DOHH2 (cell line): ENCODE data around the gene TSPAN14.

ENCODE experiments used
- H3F3A ChIP-seq: fragments of 200-600 bp; sonication (generic), shearing (Covaris generic); 2 replicates; pipeline ENCODE4 v1.6.0; 2016; ENCODE audit warnings: antibody characterized with exemption, mild to moderate bottlenecking; ENCODE audit not compliant: control insufficient read depth, insufficient read depth
- H3K27ac ChIP-seq: fragments of 200-600 bp; sonication (generic); 2 replicates; pipeline ENCODE4 v1.5.1; 2014; ENCODE audit warnings: low read depth, mild to moderate bottlenecking, low read length, moderate library complexity
- H3K27me3 ChIP-seq: fragments of 200-600 bp; sonication (generic); 2 replicates; pipeline ENCODE4 v1.6.1; 2014; ENCODE audit warnings: mild to moderate bottlenecking, low read length, mixed read lengths; ENCODE audit not compliant: control insufficient read depth
- H3K36me3 ChIP-seq: fragments of 200-600 bp; sonication (generic); 2 replicates; pipeline ENCODE4 v1.6.1; 2014; ENCODE audit warnings: mild to moderate bottlenecking, low read length, moderate library complexity, mixed read lengths; ENCODE audit not compliant: control insufficient read depth
- H3K4me1 ChIP-seq: fragments of 200-600 bp; sonication (generic); 2 replicates; pipeline ENCODE4 v1.6.1; 2014; ENCODE audit warnings: mild to moderate bottlenecking, low read length, mixed read lengths; ENCODE audit not compliant: control insufficient read depth
- H3K4me2 ChIP-seq: fragments of 200-600 bp; sonication (generic); 2 replicates; pipeline ENCODE4 v1.6.0; 2014; ENCODE audit warnings: mild to moderate bottlenecking, low read length, moderate library complexity
- H3K4me3 ChIP-seq: fragments of 200-600 bp; sonication (generic); 2 replicates; pipeline ENCODE4 v1.5.1; 2014; ENCODE audit warnings: mild to moderate bottlenecking, low read length, mixed read lengths
- H3K79me2 ChIP-seq: fragments of 200-600 bp; sonication (generic); 2 replicates; pipeline ENCODE4 v1.6.1; 2014; ENCODE audit warnings: mild to moderate bottlenecking, low read length, mixed read lengths; ENCODE audit not compliant: control insufficient read depth
- H3K9me2 ChIP-seq: fragments of 200-600 bp; sonication (generic); replicated peaks from 2 replicates; pipeline ENCODE4 v1.6.1; 2014; ENCODE audit warnings: mild to moderate bottlenecking, low read length, mixed read lengths; ENCODE audit not compliant: control insufficient read depth
- H3K9me3 ChIP-seq: fragments of 200-600 bp; sonication (generic); 2 replicates; pipeline ENCODE4 v1.6.1; 2014; ENCODE audit warnings: antibody characterized with exemption, low read length, mixed read lengths; ENCODE audit not compliant: control insufficient read depth, insufficient read depth
- H4K20me1 ChIP-seq: fragments of 200-600 bp; sonication (generic); 2 replicates; pipeline ENCODE4 v1.6.0; 2014; ENCODE audit warnings: low read depth, mild to moderate bottlenecking, antibody characterized with exemption, low read length, moderate library complexity; ENCODE audit not compliant: control insufficient read depth, insufficient read depth
- EZH2phosphoT487 ChIP-seq: fragments of 200-600 bp; sonication (generic); IDR thresholded peaks from 2 replicates; pipeline ENCODE4 v1.6.1; 2017; ENCODE audit warnings: borderline replicate concordance, mild to moderate bottlenecking, antibody characterized with exemption, low read length, moderate library complexity, mixed read lengths
- TF ChIP-seq, protein P1 (sequence below): fragments of 200-600 bp; sonication (generic); IDR thresholded peaks from one replicate; pipeline ENCODE4 v1.5.1; 2014; ENCODE audit warnings: antibody characterized with exemption, mild to moderate bottlenecking, low read depth, low read length; ENCODE audit not compliant: poor library complexity, severe bottlenecking

The TSPAN14 gene

GRCh38 chr10:80457554-80458262 lies 3.6 kb downstream of the TSPAN14 start:
- Histone ChIP-seq H3K9me3 (no peaks in the 10 kb centered on the region), H3K36me3 (no peaks in the 10 kb centered on the region), H4K20me1 (peaks cover 11% of the 10 kb centered on the region), H3F3A (peaks cover 3% of the 10 kb centered on the region; the same call in 1 of the 2 replicates), H3K9me2 (no peaks in the 10 kb centered on the region), H3K27ac (no peak overlapping the region), H3K4me1 (peaks cover 77% of the 10 kb centered on the region), H3K79me2 (peaks cover 81% of the 10 kb centered on the region), H3K4me3 (no peak overlapping the region), H3K27me3 (no peaks in the 10 kb centered on the region), H3K4me2 (no peak overlapping the region)
- TF ChIP-seq, protein P1, sequence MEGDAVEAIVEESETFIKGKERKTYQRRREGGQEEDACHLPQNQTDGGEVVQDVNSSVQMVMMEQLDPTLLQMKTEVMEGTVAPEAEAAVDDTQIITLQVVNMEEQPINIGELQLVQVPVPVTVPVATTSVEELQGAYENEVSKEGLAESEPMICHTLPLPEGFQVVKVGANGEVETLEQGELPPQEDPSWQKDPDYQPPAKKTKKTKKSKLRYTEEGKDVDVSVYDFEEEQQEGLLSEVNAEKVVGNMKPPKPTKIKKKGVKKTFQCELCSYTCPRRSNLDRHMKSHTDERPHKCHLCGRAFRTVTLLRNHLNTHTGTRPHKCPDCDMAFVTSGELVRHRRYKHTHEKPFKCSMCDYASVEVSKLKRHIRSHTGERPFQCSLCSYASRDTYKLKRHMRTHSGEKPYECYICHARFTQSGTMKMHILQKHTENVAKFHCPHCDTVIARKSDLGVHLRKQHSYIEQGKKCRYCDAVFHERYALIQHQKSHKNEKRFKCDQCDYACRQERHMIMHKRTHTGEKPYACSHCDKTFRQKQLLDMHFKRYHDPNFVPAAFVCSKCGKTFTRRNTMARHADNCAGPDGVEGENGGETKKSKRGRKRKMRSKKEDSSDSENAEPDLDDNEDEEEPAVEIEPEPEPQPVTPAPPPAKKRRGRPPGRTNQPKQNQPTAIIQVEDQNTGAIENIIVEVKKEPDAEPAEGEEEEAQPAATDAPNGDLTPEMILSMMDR = no peak
- no peak for TF ChIP-seq EZH2phosphoT487

DNA sequence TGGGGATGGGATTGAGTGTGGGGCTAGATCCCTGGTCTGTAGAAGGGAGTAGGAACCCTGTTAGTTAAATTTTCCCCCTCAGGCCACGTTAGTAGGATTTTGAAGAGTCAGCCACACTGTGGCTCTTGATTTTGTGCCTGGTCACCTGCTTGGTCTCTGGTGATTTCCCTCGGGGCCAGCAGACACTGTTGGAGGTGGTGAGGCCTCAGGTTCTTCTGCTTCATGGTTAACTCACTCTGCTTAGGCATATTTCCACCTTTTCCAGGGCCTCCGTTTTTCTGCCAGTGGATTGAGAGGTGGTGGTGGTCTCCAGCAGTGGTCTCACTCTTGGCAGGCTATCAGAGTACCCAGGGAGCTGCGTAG lies 4.1 kb downstream of the TSPAN14 start:
- Histone ChIP-seq H3K4me3 (no peak overlapping the region), H3K79me2 (peaks cover 85% of the 10 kb centered on the region), H3K36me3 (no peaks in the 10 kb centered on the region), H3K9me2 (no peaks in the 10 kb centered on the region), H3K27ac (no peak overlapping the region), H3K9me3 (no peaks in the 10 kb centered on the region), H3K4me2 (no peak overlapping the region), H4K20me1 (peaks cover 11% of the 10 kb centered on the region), H3F3A (0 out of 2 replicates have a peak, but pooled peaks cover 2% of the 10 kb centered on the region), H3K4me1 (peaks cover 81% of the 10 kb centered on the region), H3K27me3 (no peaks in the 10 kb centered on the region)
- TF ChIP-seq EZH2phosphoT487 = no peak
- TF ChIP-seq, protein P1 = no peak

DNA sequence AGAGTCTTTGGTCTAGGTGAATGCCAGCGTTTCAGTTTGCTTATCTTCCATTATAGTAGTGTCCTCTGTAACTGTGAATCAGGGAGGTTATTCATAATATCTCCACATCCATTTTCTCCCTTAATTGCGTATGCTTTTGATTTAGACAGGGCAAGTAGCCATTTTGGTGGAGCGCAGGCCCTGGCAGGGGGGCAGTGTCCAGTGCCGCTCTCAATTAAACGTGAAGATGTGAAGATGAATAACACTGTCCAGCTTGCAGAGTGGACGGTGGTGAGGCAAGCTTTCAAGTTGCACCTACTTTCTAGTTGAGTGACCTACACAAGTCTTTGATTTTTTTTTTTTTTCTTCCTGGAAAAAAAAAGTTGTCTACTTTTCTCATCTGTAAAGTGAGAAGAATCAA lies 4.5 kb downstream of the TSPAN14 start:
- Histone ChIP-seq H3K27me3 (no peaks in the 10 kb centered on the region), H3F3A (no peaks in the 10 kb centered on the region), H4K20me1 (peaks cover 11% of the 10 kb centered on the region), H3K36me3 (peaks cover 2% of the 10 kb centered on the region; the same call in 1 of the 2 replicates), H3K4me2 (peak overlapping the region; percentile 27), H3K79me2 (peaks cover 89% of the 10 kb centered on the region), H3K4me3 (no peak overlapping the region), H3K27ac (no peak overlapping the region), H3K9me2 (no peaks in the 10 kb centered on the region), H3K9me3 (no peaks in the 10 kb centered on the region), H3K4me1 (peaks cover 81% of the 10 kb centered on the region)
- no peak for TF ChIP-seq EZH2phosphoT487
- TF ChIP-seq, protein P1 = no peak
